ENCODE measurements around the gene RGL1. TPM values are rescaled to one million over a fixed set of nuclear protein-coding genes. Genes with fewer than 3 reads are reported as not detected.

RGL1 gene
- total RNA-seq, 4 donors from 2014 or later: 9.3 to 36.3 (median 16.3) TPM

DNA sequence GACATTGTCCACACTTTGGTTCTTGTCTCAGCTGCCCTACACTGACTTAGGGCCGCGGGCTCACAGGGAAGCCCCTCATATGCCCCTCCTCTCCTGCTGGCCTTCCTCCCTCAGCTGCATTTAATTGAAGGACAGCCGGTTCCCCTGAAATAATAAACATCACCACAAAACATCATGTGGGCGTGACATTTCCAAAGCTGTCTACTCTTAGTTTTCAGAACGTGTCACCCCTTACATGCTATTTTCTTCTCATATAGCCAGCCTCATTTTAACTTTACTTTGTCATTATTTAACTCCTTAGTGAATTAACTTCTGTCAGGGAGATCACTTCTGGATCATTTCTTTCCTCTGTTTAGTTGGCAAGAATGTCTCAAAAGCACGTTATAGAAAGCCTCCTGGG is 129.4 kb downstream of the RGL1 start:
- no peak overlapping the region for H3K27ac ChIP-seq
- H3K4me3 ChIP-seq (replicated peaks in 1 of 3): no peak overlapping the region
- H3K4me1 ChIP-seq: no peaks in the 10 kb centered on the region
- H3K36me3 ChIP-seq: no peaks in the 10 kb centered on the region
- no peaks in the 10 kb centered on the region for H3K27me3 ChIP-seq
- no peak for DNase-seq
- no peaks in the 10 kb centered on the region for H3K9me3 ChIP-seq
- intact Hi-C loops (cut with DNase I): no loop called here
- TF ChIP-seq POLR2A (IDR thresholded peaks at IDR 0.05) (no peak), CTCF (IDR thresholded peaks at IDR 0.05) (no peak)
- WGBS, 2 donors: 68 to 69% methylated on average over 6 of the region's 6 CpGs

- TF ChIP-seq CTCF (IDR thresholded peaks at IDR 0.05) (no peak), POLR2A (IDR thresholded peaks at IDR 0.05) (no peak)
- intact Hi-C loops (cut with DNase I): no loop called here
- no peaks in the 10 kb centered on the region for H3K9me3 ChIP-seq
- H3K36me3 ChIP-seq: no peaks in the 10 kb centered on the region
- H3K27me3 ChIP-seq: no peaks in the 10 kb centered on the region
- no peak for DNase-seq
- no peak overlapping the region for H3K4me3 ChIP-seq (replicated peaks in 1 of 3)
- no peaks in the 10 kb centered on the region for H3K4me1 ChIP-seq
- WGBS, 2 donors: 92 to 93% methylated on average over 7 of the region's 7 CpGs
- no peak overlapping the region for H3K27ac ChIP-seq
These were observed 131.1 kb downstream of the RGL1 start for GRCh38 chr1:183936009-183936408.

GRCh38 chr1:183936791-183937190 is 131.9 kb downstream of the RGL1 start:
- intact Hi-C loops (cut with DNase I): no loop called here
- H3K36me3 ChIP-seq: no peaks in the 10 kb centered on the region
- H3K4me1 ChIP-seq: no peaks in the 10 kb centered on the region
- no peak overlapping the region for H3K4me3 ChIP-seq (replicated peaks in 1 of 3)
- TF ChIP-seq POLR2A (IDR thresholded peaks at IDR 0.05): no peak
- TF ChIP-seq CTCF (IDR thresholded peaks at IDR 0.05): no peak
- DNase-seq: no peak
- no peaks in the 10 kb centered on the region for H3K9me3 ChIP-seq
- no peak overlapping the region for H3K27ac ChIP-seq
- H3K27me3 ChIP-seq: no peaks in the 10 kb centered on the region
- WGBS, 2 donors: 88 to 93% methylated on average over 7 of the region's 7 CpGs

- Histone ChIP-seq H3K4me1 (no peaks in the 10 kb centered on the region), H3K9me3 (no peaks in the 10 kb centered on the region), H3K4me3 (replicated peaks in 1 of 3) (no peak overlapping the region), H3K36me3 (no peaks in the 10 kb centered on the region), H3K27ac (no peak overlapping the region), H3K27me3 (no peaks in the 10 kb centered on the region)
- intact Hi-C loops (cut with DNase I): no loop called here
- whole genome bisulfite sequencing, 2 donors: 90 to 92% methylated on average over 11 of the region's 11 CpGs
- DNase-seq: no peak
- TF ChIP-seq POLR2A (IDR thresholded peaks at IDR 0.05) (no peak), CTCF (IDR thresholded peaks at IDR 0.05) (no peak)
These were observed 132.7 kb downstream of the RGL1 start for GRCh38 chr1:183937611-183938010.

GRCh38 chr1:183941001-183941400 is 136.1 kb downstream of the RGL1 start:
- no peaks in the 10 kb centered on the region for H3K4me1 ChIP-seq
- 73 to 83% methylated on average over 5 of the region's 5 CpGs for WGBS, 2 donors
- H3K9me3 ChIP-seq: no peaks in the 10 kb centered on the region
- H3K4me3 ChIP-seq (replicated peaks in 1 of 3): no peak overlapping the region
- TF ChIP-seq POLR2A (IDR thresholded peaks at IDR 0.05): no peak
- TF ChIP-seq CTCF (IDR thresholded peaks at IDR 0.05): no peak
- DNase-seq: no peak
- H3K36me3 ChIP-seq: peaks cover 0 to 3% of the 10 kb centered on the region in 2 donors
- intact Hi-C loops (cut with DNase I): no loop called here
- H3K27me3 ChIP-seq: no peaks in the 10 kb centered on the region
- H3K27ac ChIP-seq: no peak overlapping the region
